ENCODE data around the gene KCND2. TPM values are rescaled to one million over a fixed set of nuclear protein-coding genes. Genes with fewer than 3 reads are reported as not detected.

Gene KCND2
- total and polyA plus RNA-seq, 2 donors = 0.20 to 5.9 TPM

DNA sequence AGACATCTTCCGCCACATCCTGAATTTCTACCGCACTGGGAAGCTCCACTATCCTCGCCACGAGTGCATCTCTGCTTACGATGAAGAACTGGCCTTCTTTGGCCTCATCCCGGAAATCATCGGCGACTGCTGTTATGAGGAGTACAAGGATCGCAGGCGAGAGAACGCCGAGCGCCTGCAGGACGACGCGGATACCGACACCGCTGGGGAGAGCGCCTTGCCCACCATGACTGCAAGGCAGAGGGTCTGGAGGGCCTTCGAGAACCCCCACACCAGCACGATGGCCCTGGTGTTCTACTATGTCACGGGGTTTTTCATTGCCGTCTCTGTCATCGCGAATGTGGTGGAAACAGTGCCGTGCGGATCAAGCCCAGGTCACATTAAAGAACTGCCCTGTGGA is 1.9 kb downstream of the KCND2 start:
- 98% methylated on average over 27 of the region's 27 CpGs for WGBS
- DNase-seq (ENCODE audit: extremely low spot score) = no peak
- H3K36me3 ChIP-seq (ENCODE audit: insufficient read depth) = no peaks in the 10 kb centered on the region

DNA sequence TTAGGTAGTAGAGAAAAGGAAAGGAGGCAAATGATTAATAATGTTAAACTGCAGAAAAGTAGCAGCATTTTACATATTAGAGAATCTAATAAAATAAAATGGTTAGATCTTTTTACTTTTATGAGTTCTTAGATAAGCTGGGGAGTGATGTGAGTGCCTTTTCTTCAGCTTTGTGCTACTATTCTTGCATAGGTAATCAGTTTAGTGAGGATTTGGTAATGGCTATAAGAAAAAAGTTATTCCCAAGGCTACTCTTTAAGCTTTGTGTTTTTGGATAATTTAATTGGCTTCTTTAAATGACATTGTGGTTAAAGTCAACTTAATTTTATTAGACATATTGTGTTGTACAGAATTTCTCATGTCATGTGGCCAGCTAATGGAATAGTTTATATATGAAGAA is 3.7 kb downstream of the KCND2 start:
- Histone ChIP-seq H3K36me3 (ENCODE audit: insufficient read depth) (no peaks in the 10 kb centered on the region), H3K4me3 (ENCODE audit: low read depth, low read length) (no peak overlapping the region), H3K27ac (ENCODE audit: low read depth) (no peak overlapping the region), H3K4me1 (ENCODE audit: insufficient read depth) (no peaks in the 10 kb centered on the region)
- no peak for DNase-seq (ENCODE audit: extremely low spot score)

More for the DNA sequence above, 1.9 kb downstream of the KCND2 start:
- no peaks in the 10 kb centered on the region for H3K4me1 ChIP-seq (ENCODE audit: insufficient read depth)
- no peak overlapping the region for H3K4me3 ChIP-seq (ENCODE audit: low read depth, low read length)
- H3K27ac ChIP-seq (ENCODE audit: low read depth) = no peak overlapping the region

DNA sequence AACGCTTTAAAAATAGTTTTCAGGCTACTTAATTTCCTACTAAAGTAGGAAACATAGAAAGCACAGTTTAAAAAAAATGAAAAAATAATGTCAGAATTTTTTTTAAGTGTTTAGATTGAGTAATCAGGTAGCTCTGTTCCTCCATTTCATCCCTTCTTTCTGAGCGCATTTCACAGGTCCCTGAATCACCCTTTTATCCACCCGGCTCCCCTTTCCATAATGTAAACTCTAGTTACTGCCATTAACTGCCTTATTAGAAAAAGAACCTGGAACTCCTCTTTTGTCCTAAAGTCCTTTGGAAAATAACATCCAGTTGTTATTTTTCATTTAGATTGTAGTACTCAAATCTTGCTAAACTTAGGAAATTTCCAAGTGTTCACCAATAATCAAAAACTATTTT is 5.8 kb downstream of the KCND2 start:
- no peak for DNase-seq (ENCODE audit: extremely low spot score)
- no peaks in the 10 kb centered on the region for H3K36me3 ChIP-seq (ENCODE audit: insufficient read depth)
- WGBS = 84% methylated on average over 3 of the region's 3 CpGs
- no peak overlapping the region for H3K4me3 ChIP-seq (ENCODE audit: low read depth, low read length)
- no peak overlapping the region for H3K27ac ChIP-seq (ENCODE audit: low read depth)
- H3K4me1 ChIP-seq (ENCODE audit: insufficient read depth) = no peaks in the 10 kb centered on the region

DNA sequence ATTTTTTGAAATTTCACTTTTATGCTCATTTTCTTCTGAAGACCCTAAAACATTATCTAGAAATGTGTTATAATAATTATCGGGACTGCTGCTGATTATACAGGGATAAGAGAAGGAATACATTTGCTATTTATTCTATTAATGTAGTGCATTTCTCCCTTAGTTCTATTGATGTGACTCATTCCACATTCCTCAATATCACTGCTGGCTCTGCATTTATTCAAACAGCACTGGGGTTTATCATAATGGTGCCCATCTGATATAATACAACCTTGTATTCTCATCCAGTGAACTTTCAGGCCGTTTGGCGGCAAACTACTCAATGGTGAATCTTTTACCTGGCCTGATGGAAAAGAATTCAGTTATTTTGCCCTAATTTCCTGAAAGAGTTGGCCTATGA is 7.8 kb downstream of the KCND2 start:
- 82% methylated on average over 3 of the region's 3 CpGs for WGBS
- no peaks in the 10 kb centered on the region for H3K4me1 ChIP-seq (ENCODE audit: insufficient read depth)

DNA sequence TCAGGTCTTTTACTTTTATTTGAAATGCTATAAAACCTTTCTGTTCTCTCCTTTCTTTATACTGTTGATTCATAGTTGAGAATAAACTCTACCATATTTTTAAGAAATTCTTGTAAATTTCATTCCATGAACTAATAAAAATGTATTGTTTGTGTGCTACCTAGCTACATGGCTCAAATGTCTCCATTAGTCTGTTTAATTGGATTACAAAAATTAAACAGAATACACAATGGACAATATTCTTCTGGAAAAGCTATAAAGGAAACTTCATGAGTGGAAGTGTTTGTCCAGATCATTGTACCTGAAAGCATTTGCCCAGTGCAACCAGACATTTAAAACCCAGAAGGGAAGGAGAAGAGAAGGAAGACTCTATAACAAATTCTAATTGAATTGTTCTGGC is 20.1 kb downstream of the KCND2 start:
- H3K4me3 ChIP-seq (ENCODE audit: low read depth, low read length) = no peak overlapping the region
- H3K4me1 ChIP-seq (ENCODE audit: insufficient read depth) = no peaks in the 10 kb centered on the region
- no peak overlapping the region for H3K27ac ChIP-seq (ENCODE audit: low read depth)
- no peaks in the 10 kb centered on the region for H3K36me3 ChIP-seq (ENCODE audit: insufficient read depth)
- no peak for DNase-seq (ENCODE audit: extremely low spot score)

More for the DNA sequence above, 7.8 kb downstream of the KCND2 start:
- no peak overlapping the region for H3K4me3 ChIP-seq (ENCODE audit: low read depth, low read length)
- no peaks in the 10 kb centered on the region for H3K36me3 ChIP-seq (ENCODE audit: insufficient read depth)
- H3K27ac ChIP-seq (ENCODE audit: low read depth) = no peak overlapping the region
- no peak for DNase-seq (ENCODE audit: extremely low spot score)

DNA sequence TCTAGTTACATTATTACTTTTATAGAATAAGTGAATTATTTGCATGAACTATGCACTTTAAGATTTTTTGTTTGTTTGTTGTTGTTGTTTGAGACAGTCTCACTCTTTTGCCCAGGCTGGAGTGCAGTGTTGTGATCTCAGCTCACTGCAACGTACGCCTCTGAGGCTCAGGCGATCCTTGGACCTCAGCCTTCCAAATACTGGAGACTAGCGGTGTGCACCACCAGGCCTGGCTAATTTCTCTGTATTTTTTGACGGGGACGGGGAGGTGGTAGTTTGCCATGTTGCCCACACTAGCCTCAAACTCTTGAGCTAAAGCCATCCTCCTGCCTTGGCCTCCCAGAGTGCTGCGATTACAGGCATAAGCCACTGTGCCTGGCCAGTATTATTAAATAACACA is 29.2 kb downstream of the KCND2 start:
- 94% methylated on average over 7 of the region's 7 CpGs for WGBS
- H3K36me3 ChIP-seq (ENCODE audit: insufficient read depth) = no peaks in the 10 kb centered on the region
- no peak for DNase-seq (ENCODE audit: extremely low spot score)
- H3K4me1 ChIP-seq (ENCODE audit: insufficient read depth) = no peaks in the 10 kb centered on the region
- H3K4me3 ChIP-seq (ENCODE audit: low read depth, low read length) = no peak overlapping the region
- no peak overlapping the region for H3K27ac ChIP-seq (ENCODE audit: low read depth)

DNA sequence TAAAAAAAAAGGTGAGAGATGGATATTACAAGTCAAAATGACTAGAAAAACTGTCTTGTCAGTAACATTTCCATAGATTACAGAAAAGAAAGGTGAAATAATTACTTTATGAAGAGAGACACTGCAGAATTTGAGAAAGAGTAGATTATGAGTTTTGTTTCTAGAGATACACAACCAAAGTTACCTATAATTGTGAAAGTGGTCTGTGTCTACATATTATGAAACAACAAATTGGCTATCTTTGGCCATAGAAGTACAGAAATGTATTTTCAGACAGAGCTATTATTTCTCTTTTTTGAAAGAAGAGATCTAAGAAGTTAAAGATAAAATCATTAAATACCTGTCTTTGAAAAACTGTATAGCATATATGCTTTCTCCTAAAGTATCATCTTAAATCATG is 30.1 kb downstream of the KCND2 start:
- H3K4me1 ChIP-seq (ENCODE audit: insufficient read depth) = no peaks in the 10 kb centered on the region
- DNase-seq (ENCODE audit: extremely low spot score) = no peak
- no peaks in the 10 kb centered on the region for H3K36me3 ChIP-seq (ENCODE audit: insufficient read depth)
- no peak overlapping the region for H3K27ac ChIP-seq (ENCODE audit: low read depth)
- no peak overlapping the region for H3K4me3 ChIP-seq (ENCODE audit: low read depth, low read length)

DNA sequence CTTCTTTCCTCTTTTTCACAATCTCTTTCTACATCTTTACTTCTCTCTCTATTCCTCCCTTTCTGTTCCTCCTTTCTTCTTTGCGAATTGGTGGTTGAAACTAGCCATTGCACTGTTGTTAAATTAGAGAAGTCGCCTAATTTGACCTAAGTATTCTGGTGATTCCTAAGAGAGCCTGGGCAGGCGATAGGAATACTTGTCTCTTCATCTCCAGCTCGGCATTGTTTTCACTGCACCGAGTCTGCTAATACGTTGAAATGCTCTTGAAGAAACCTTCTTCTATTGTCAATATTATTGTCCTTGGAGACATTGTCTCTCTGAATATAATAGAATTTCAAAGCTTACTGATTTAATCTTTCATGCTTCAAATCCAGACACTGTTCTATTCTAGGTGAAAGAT is 31.7 kb downstream of the KCND2 start:
- H3K4me1 ChIP-seq (ENCODE audit: insufficient read depth) = no peaks in the 10 kb centered on the region
- 93% methylated on average over 6 of the region's 6 CpGs for WGBS
- no peak overlapping the region for H3K27ac ChIP-seq (ENCODE audit: low read depth)
- H3K36me3 ChIP-seq (ENCODE audit: insufficient read depth) = no peaks in the 10 kb centered on the region
- H3K4me3 ChIP-seq (ENCODE audit: low read depth, low read length) = no peak overlapping the region
- DNase-seq (ENCODE audit: extremely low spot score) = no peak

DNA sequence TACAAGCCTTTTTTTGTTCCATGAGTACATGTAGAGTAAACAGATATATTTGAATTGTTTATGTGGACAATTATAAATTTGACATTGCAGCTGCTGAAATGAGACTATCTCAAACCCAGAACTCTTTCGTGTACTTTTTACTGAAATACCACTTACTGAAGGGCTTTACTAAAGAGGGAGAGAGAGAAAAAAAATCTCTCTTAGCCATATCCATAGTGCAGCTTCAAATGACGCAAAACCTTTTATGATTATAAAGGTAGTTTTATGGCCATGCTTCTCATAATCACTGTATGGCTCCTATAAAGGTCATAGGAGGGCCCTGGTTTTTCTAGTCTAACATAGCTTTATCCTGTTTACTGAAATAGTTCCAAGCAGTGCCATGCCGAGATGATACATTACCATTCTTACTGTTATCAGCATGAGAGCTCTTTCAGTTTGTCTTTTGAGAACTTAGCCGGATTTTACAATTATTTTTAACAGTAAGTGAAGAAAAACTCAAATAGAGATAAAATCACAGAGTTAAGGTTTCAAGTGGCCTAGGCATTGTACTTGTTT is 35.1 kb downstream of the KCND2 start:
- Histone ChIP-seq H3K36me3 (ENCODE audit: insufficient read depth) (no peaks in the 10 kb centered on the region), H3K27ac (ENCODE audit: low read depth) (no peak overlapping the region), H3K4me3 (ENCODE audit: low read depth, low read length) (no peak overlapping the region), H3K4me1 (ENCODE audit: insufficient read depth) (no peaks in the 10 kb centered on the region)
- no peak for DNase-seq (ENCODE audit: extremely low spot score)
- 22% methylated on average over 4 of the region's 4 CpGs for WGBS

DNA sequence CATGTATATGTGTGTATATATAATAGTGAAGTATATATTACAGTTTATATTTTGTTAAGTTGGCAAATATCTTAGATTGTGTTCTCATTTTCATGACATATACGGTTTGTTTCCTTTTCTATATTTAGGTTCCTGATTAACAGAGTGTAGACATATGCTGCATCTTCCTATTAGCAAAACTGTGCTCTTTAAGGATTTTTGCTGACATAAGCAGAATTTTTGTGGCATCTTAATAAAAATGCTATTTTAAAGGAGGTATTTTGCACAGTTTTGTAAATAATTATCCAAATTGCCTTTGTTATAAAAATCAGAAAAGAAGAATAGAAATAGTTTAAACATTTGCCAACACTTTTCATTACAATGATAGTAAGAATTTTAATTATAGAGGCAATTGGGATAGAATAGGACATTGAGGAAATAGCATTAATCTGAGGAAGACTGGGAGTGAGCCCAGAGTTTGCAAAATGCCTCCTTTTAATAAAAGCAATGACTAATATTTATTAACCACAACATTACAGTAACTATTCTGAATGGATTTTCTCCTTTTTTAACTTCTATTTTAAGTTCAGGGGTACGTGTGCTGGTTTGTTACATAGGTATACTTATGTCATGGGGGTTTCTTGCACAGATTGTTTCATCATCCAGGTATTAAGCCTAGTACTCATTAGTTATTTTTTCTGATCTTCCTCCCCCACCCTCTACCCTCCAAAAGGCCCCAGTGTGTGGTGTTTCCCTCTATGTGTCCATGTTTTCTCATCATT is 38.2 kb downstream of the KCND2 start:
- Histone ChIP-seq H3K4me1 (ENCODE audit: insufficient read depth) (no peaks in the 10 kb centered on the region), H3K36me3 (ENCODE audit: insufficient read depth) (no peaks in the 10 kb centered on the region), H3K27ac (ENCODE audit: low read depth) (no peak overlapping the region), H3K4me3 (ENCODE audit: low read depth, low read length) (no peak overlapping the region)
- WGBS = 68% methylated on average over 2 of the region's 2 CpGs
- DNase-seq (ENCODE audit: extremely low spot score) = no peak

DNA sequence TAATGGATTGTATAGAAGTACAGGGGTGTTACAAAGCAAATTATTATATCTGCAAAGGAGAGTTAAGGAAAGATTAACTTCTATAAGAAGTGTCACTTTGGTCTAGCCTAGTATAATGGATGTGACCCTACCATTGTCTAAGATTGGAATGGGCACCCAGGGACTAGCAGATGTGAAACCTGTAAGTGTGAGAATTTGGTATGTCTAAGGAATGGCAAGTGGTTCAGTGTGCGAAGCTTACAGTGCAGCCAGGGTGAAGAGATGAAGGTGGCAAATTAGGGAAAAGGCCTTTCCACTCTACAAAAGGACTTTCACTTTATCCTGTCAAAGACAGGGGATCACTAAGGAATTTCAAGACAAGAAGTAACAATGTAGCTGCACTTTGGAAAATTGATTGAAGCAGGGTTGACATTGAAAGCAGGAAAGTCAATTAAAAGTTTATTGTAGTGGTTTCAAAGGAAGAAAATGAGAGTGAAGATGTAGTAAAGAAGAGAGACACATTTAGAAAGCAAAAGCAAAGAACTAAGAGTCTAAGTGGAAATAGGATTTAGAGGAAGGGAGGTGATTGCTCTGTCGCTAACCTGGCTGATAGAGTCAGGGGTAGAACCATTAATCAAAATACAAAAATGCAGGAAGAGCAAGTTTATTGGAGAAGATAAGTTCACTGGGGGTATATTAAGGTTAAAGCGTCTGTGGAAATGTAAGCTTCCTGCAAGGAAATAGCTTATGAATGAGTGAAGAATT is 47.4 kb downstream of the KCND2 start:
- Histone ChIP-seq H3K4me1 (ENCODE audit: insufficient read depth) (no peaks in the 10 kb centered on the region), H3K27ac (ENCODE audit: low read depth) (no peak overlapping the region), H3K36me3 (ENCODE audit: insufficient read depth) (no peaks in the 10 kb centered on the region), H3K4me3 (ENCODE audit: low read depth, low read length) (no peak overlapping the region)
- no peak for DNase-seq (ENCODE audit: extremely low spot score)
- 55% methylated on average over 3 of the region's 3 CpGs for WGBS

DNA sequence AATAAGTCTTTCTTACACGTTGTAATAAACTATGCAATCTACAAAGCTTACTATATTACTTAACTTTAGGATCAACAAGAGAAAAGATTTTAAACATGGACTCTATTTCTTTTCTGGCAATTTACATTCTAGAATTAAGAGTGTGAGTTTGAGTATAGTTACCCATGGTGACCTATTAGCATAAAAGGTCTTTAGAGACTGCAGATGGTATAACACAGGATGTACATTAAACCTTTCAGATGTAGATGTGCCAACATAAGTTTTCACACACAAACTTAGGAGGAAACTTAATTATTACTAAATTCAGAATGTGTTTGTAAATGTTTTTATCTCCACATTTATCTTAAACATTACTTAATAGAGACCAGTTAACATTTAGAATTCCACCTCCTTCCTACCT is 54.1 kb downstream of the KCND2 start:
- Histone ChIP-seq H3K27ac (ENCODE audit: low read depth) (no peak overlapping the region), H3K4me3 (ENCODE audit: low read depth, low read length) (no peak overlapping the region), H3K36me3 (ENCODE audit: insufficient read depth) (no peaks in the 10 kb centered on the region), H3K4me1 (ENCODE audit: insufficient read depth) (no peaks in the 10 kb centered on the region)
- DNase-seq (ENCODE audit: extremely low spot score) = no peak
- WGBS = 69% methylated on average over 1 of the region's 1 CpG

DNA sequence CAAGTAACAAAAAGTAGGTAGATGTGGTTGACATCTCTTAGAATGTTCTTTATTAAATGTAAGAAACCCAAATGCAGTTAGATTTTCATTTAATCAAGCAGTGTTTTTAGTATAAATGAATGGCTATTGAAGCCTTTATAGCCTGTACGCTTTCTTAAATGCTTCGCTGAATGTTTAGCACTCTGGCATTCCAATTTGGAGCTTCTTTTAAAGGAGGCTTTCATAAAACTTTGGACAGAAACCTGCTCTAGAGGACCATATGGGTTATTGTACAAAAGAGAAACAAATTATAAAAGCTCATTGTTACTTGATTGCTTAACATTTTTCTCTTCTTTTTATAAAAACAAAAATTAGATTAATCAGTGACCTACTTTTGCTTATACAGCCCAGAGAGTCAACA is 59.5 kb downstream of the KCND2 start:
- Histone ChIP-seq H3K36me3 (ENCODE audit: insufficient read depth) (no peaks in the 10 kb centered on the region), H3K4me3 (ENCODE audit: low read depth, low read length) (no peak overlapping the region), H3K4me1 (ENCODE audit: insufficient read depth) (no peaks in the 10 kb centered on the region), H3K27ac (ENCODE audit: low read depth) (no peak overlapping the region)
- DNase-seq (ENCODE audit: extremely low spot score) = no peak
- 44% methylated on average over 2 of the region's 2 CpGs for whole genome bisulfite sequencing

DNA sequence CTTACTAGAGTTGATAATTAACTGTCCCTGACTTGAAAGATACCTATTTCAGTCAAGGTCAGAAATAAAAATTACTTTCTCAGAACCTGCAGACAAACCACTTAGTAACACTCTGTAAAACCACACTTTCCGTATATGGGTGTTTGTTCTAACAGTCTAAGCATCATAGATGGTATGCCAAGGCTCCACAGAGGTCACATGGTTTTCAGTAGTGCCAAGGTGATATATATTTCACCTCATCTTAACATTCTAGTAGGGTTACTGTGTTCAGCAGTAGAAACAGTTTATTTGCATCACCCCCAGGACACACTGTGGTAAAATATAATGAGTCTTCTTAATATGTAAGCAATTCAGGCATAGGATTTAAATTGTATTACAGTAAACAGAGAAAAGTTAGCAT is 61.5 kb downstream of the KCND2 start:
- Histone ChIP-seq H3K4me1 (ENCODE audit: insufficient read depth) (no peaks in the 10 kb centered on the region), H3K27ac (ENCODE audit: low read depth) (no peak overlapping the region), H3K4me3 (ENCODE audit: low read depth, low read length) (no peak overlapping the region), H3K36me3 (ENCODE audit: insufficient read depth) (no peaks in the 10 kb centered on the region)
- WGBS = 88% methylated on average over 1 of the region's 1 CpG
- no peak for DNase-seq (ENCODE audit: extremely low spot score)

Measured in urinary bladder (tissue), 4 donors.